Gastrocnemius medialis (tissue), 4 donors: ENCODE measurements around the gene PANX1. TPM values are rescaled to one million over a fixed set of nuclear protein-coding genes. Genes with fewer than 3 reads are reported as not detected.

Experiments
- ATAC-seq, 2 donors: fragments of 150-250 bp; one replicate each; pipeline ENCODE4 v1.9.1; 2016
- DNase-seq, 2 donors: peaks; one replicate each; pipeline ENCODE4 v3.0.0-alpha.2; 2019
- H3K27ac ChIP-seq, 4 donors: fragments of 200-600 bp; sonication (generic); 1 replicate in 1 of 4; 2 replicates in 3 of 4; pipeline ENCODE4 v1.5.1; 2016 to 2018; ENCODE audit warnings: mild to moderate bottlenecking in 2 of 4, moderate library complexity in 1 of 4
- H3K27me3 ChIP-seq, 3 donors: fragments of 200-600 bp; sonication (generic) in 2 of 3; 1 replicate in 1 of 3; 2 replicates in 2 of 3; pipeline versions ENCODE4 v1.5.1 to v1.6.0; 2016 to 2019; ENCODE audit warnings: mild to moderate bottlenecking in 1 of 3, moderate library complexity in 1 of 3
- H3K36me3 ChIP-seq, 2 donors: fragments of 200-600 bp; sonication (generic) in 1 of 2; one replicate each; pipeline ENCODE4 v1.5.1; 2017 to 2018
- H3K4me1 ChIP-seq, 2 donors: fragments of 200-600 bp; sonication (generic) in 1 of 2; one replicate each; pipeline ENCODE4 v1.5.1; 2016 to 2017; ENCODE audit warnings: mild to moderate bottlenecking in 2 of 2
- H3K4me3 ChIP-seq, 4 donors: fragments of 200-600 bp; sonication (generic) in 3 of 4; 1 replicate in 1 of 4; 2 replicates in 3 of 4; pipeline ENCODE4 v1.5.1; 2016 to 2019; ENCODE audit warnings: mild to moderate bottlenecking in 2 of 4
- H3K9me3 ChIP-seq, 3 donors: fragments of 200-600 bp; sonication (generic) in 2 of 3; 1 replicate in 1 of 3; 2 replicates in 2 of 3; pipeline ENCODE4 v1.5.1; 2016 to 2019
- CTCF ChIP-seq, 5 experiments: fragments of 450-650 bp in 3 of 5; fragments of 200-600 bp in 2 of 5; sonication (generic) in 2 of 5; IDR thresholded peaks in 4 of 5; conservative IDR thresholded peaks in 1 of 5; 1 replicate in 4 of 5; 2 replicates in 1 of 5; pipeline ENCODE4 v1.5.1; 2016 to 2019; ENCODE audit warnings: antibody characterized with exemption in 5 of 5, mild to moderate bottlenecking in 3 of 5, moderate library complexity in 3 of 5
- POLR2A ChIP-seq, 2 donors: fragments of 450-650 bp; IDR thresholded peaks; one replicate each; pipeline ENCODE4 v1.6.1; 2017; ENCODE audit warnings: antibody characterized with exemption in 2 of 2, mild to moderate bottlenecking in 2 of 2, moderate library complexity in 2 of 2
- in situ Hi-C, 4 donors: fragments of 200-750 bp; cut with MboI; loops; one replicate each; pipeline versions ENCODE4 v1.15.0 to v1.8.0; 2017; ENCODE audit warnings: low sequenced_read_pairs in 4 of 4
- intact Hi-C: fragments of 100-400 bp; cut with DNase I; formaldehyde crosslinking; loops from one replicate; pipeline ENCODE4 v1.15.1; 2023; ENCODE audit warnings: low total_unique reads
- total RNA-seq, 4 donors: library from RNA; depleted of rRNA; stranded (reverse); fragments of >200 nt; gene quantifications; one replicate each; pipeline versions ENCODE4 v1.1.0 to v1.2.3, GENCODE V29; 2016

The PANX1 gene
- total RNA-seq, 4 donors from 2014 or later = 29.1 to 109 (median 37.9) TPM

DNA sequence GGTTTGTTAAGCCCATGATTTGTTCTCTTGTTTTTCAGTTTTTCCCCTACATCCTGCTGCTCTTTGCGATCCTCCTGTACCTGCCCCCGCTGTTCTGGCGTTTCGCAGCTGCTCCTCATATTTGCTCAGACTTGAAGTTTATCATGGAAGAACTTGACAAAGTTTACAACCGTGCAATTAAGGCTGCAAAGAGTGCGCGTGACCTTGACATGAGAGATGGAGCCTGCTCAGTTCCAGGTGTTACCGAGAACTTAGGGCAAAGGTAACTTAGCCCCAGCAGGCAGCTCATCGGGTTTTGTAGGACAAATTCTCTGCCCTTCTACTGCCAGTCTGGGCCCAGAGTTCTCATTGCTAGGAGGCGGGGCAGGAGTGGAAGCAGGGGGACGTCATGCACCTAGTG, 49.7 kb downstream of the PANX1 start:
- H3K27ac ChIP-seq = no peak overlapping the region
- intact Hi-C loops = no loop called here
- H3K4me3 ChIP-seq = no peak overlapping the region
- no peaks in the 10 kb centered on the region for H3K9me3 ChIP-seq
- ATAC-seq = no peak
- in situ Hi-C loops = no loop called here
- peaks cover 0 to 26% of the 10 kb centered on the region in 2 donors for H3K36me3 ChIP-seq
- H3K4me1 ChIP-seq = peaks cover 0 to 5% of the 10 kb centered on the region in 2 donors
- H3K27me3 ChIP-seq = no peaks in the 10 kb centered on the region
- TF ChIP-seq CTCF (IDR thresholded peaks at IDR 0.05 in 4 of 5, conservative IDR thresholded peaks at IDR 0.05 in 1 of 5) = no peak
- TF ChIP-seq POLR2A (IDR thresholded peaks at IDR 0.05) = no peak
- DNase-seq = no peak

- in situ Hi-C loops = no loop called here
- Histone ChIP-seq H3K9me3 (no peaks in the 10 kb centered on the region), H3K4me3 (no peak overlapping the region), H3K27ac (no peak overlapping the region), H3K27me3 (no peaks in the 10 kb centered on the region), H3K36me3 (peaks cover 0 to 26% of the 10 kb centered on the region in 2 donors), H3K4me1 (peaks cover 0 to 5% of the 10 kb centered on the region in 2 donors)
- no peak for ATAC-seq
- no peak for DNase-seq
- intact Hi-C loops = no loop called here
- no peak for TF ChIP-seq POLR2A (IDR thresholded peaks at IDR 0.05)
- no peak for TF ChIP-seq CTCF (IDR thresholded peaks at IDR 0.05 in 4 of 5, conservative IDR thresholded peaks at IDR 0.05 in 1 of 5)
These were observed 51.1 kb downstream of the PANX1 start for GRCh38 chr11:94179696-94180095.

- H3K4me1 ChIP-seq = no peaks in the 10 kb centered on the region
- H3K9me3 ChIP-seq = no peaks in the 10 kb centered on the region
- no peak for TF ChIP-seq POLR2A (IDR thresholded peaks at IDR 0.05)
- no peak for TF ChIP-seq CTCF (IDR thresholded peaks at IDR 0.05 in 4 of 5, conservative IDR thresholded peaks at IDR 0.05 in 1 of 5)
- DNase-seq (no peak), ATAC-seq (no peak)
- intact Hi-C loops (no loop called here), in situ Hi-C loops (no loop called here)
- H3K27ac ChIP-seq = no peak overlapping the region
- peaks cover 0 to 32% of the 10 kb centered on the region in 2 donors for H3K36me3 ChIP-seq
- no peaks in the 10 kb centered on the region for H3K27me3 ChIP-seq
- no peak overlapping the region for H3K4me3 ChIP-seq
These were observed 52.9 kb downstream of the PANX1 start for GRCh38 chr11:94181526-94181925.

- TF ChIP-seq CTCF (IDR thresholded peaks at IDR 0.05 in 4 of 5, conservative IDR thresholded peaks at IDR 0.05 in 1 of 5) = no peak
- no peak for TF ChIP-seq POLR2A (IDR thresholded peaks at IDR 0.05)
- peaks cover 0 to 32% of the 10 kb centered on the region in 2 donors for H3K36me3 ChIP-seq
- no peak for ATAC-seq
- DNase-seq = no peak
- no peaks in the 10 kb centered on the region for H3K27me3 ChIP-seq
- intact Hi-C loops (no loop called here), in situ Hi-C loops (no loop called here)
- H3K4me3 ChIP-seq = no peak overlapping the region
- no peak overlapping the region for H3K27ac ChIP-seq
- no peaks in the 10 kb centered on the region for H3K9me3 ChIP-seq
- H3K4me1 ChIP-seq = no peaks in the 10 kb centered on the region
These were observed 53.3 kb downstream of the PANX1 start for GRCh38 chr11:94181943-94182342.

- intact Hi-C loops = no loop called here
- H3K36me3 ChIP-seq = peaks cover 0 to 32% of the 10 kb centered on the region in 2 donors
These were observed 54.7 kb downstream of the PANX1 start for GRCh38 chr11:94183251-94183885.

More at GRCh38 chr11:94183251-94183885, 54.7 kb downstream of the PANX1 start:
- Histone ChIP-seq H3K4me3 (no peak overlapping the region), H3K27me3 (no peaks in the 10 kb centered on the region), H3K27ac (no peak overlapping the region), H3K9me3 (no peaks in the 10 kb centered on the region), H3K4me1 (no peaks in the 10 kb centered on the region)
- in situ Hi-C loops = no loop called here
- no peak for ATAC-seq
- TF ChIP-seq POLR2A (IDR thresholded peaks at IDR 0.05) = no peak
- no peak for TF ChIP-seq CTCF (IDR thresholded peaks at IDR 0.05 in 4 of 5, conservative IDR thresholded peaks at IDR 0.05 in 1 of 5)
- DNase-seq = no peak
